H1 (cell line): ENCODE measurements around the gene DPYD. TPM values are rescaled to one million over a fixed set of nuclear protein-coding genes. Genes with fewer than 3 reads are reported as not detected.

ENCODE experiments used
- CTCF ChIA-PET: fragments of 300-600 bp; sonication (Branson Sonifier 250); formaldehyde crosslinking; loops from one replicate; lab custom pipeline; 2021; ENCODE audit not compliant: partially characterized antibody; lab: Charles Lee
- POLR2A ChIA-PET: fragments of 300-600 bp; sonication (Branson Sonifier 250); formaldehyde crosslinking; loops from one replicate; lab custom pipeline; 2021; ENCODE audit warnings: inconsistent platforms; ENCODE audit not compliant: partially characterized antibody; lab: Charles Lee
- DNase-seq, 2 experiments: peaks; one replicate each; pipeline versions ENCODE4 v3.0.0 to v3.0.0-alpha.2; 2010 to 2022; ENCODE audit warnings: low spot score in 2 of 2, low read depth in 1 of 2, mixed read lengths in 1 of 2
- FAIRE-seq: peaks from 2 replicates; lab custom pipeline; 2011; peaks lifted over from hg19 to GRCh38; lab: Jason Lieb, UNC
- H2AFZ ChIP-seq: 2 replicates; pipeline ENCODE4 v1.8.1; 2012; ENCODE audit warnings: low read length, inconsistent platforms
- H2AK5ac ChIP-seq: 2 replicates; pipeline ENCODE4 v1.6.1; 2013; ENCODE audit warnings: low read depth, low read length
- H2BK120ac ChIP-seq: replicated peaks from 2 replicates; pipeline ENCODE3; 2013; ENCODE audit warnings: low read depth, low read length, inconsistent platforms
- H2BK12ac ChIP-seq: 2 replicates; pipeline ENCODE4 v1.6.1; 2013; ENCODE audit warnings: low read depth, low read length
- H2BK15ac ChIP-seq: 2 replicates; pipeline ENCODE4 v1.6.1; 2013; ENCODE audit warnings: low read length
- H2BK20ac ChIP-seq: 2 replicates; pipeline ENCODE4 v1.6.1; 2013; ENCODE audit warnings: low read length
- H2BK5ac ChIP-seq: 2 replicates; pipeline ENCODE4 v1.6.1; 2013; ENCODE audit warnings: low read depth, low read length
- H3K14ac ChIP-seq: 2 replicates; pipeline ENCODE4 v1.6.1; 2013; ENCODE audit warnings: inconsistent platforms; ENCODE audit not compliant: insufficient read length
- H3K18ac ChIP-seq: 2 replicates; pipeline ENCODE4 v1.6.1; 2013; ENCODE audit warnings: low read length; ENCODE audit errors: extremely low read depth
- H3K23ac ChIP-seq: 2 replicates; pipeline ENCODE4 v1.6.1; 2013; ENCODE audit warnings: inconsistent platforms; ENCODE audit not compliant: insufficient read length
- H3K23me2 ChIP-seq: 2 replicates; pipeline ENCODE4 v1.6.1; 2013; ENCODE audit warnings: low read depth, low read length
- H3K27ac ChIP-seq: 2 replicates; pipeline ENCODE4 v1.6.1; 2011; ENCODE audit warnings: low read depth, low read length, inconsistent platforms
- H3K27me3 ChIP-seq, 4 experiments: replicated peaks in 1 of 4; 1 replicate in 1 of 4; 2 replicates in 3 of 4; pipeline versions ENCODE4 v1.6.1 to v1.8.1; 2011 to 2013; ENCODE audit warnings: low read length in 3 of 4, mild to moderate bottlenecking in 3 of 4, inconsistent platforms in 2 of 4, mixed read lengths in 2 of 4, moderate library complexity in 1 of 4; ENCODE audit not compliant: control insufficient read depth in 3 of 4, insufficient read depth in 3 of 4; ENCODE audit errors: extremely low read depth in 1 of 4
- H3K36me3 ChIP-seq, 4 experiments: 2 replicates each; pipeline versions ENCODE4 v1.6.1 to v1.8.1; 2011 to 2013; ENCODE audit warnings: mild to moderate bottlenecking in 4 of 4, low read length in 3 of 4, moderate library complexity in 2 of 4, control low read depth in 1 of 4, inconsistent platforms in 1 of 4; ENCODE audit not compliant: insufficient read depth in 4 of 4, control insufficient read depth in 2 of 4
- H3K4ac ChIP-seq: replicated peaks from 2 replicates; pipeline ENCODE3; 2013; ENCODE audit warnings: low read length, low read depth, mixed read lengths, inconsistent platforms; ENCODE audit not compliant: insufficient read length
- H3K4me1 ChIP-seq, 4 experiments: replicated peaks in 1 of 4; 1 replicate in 1 of 4; 2 replicates in 3 of 4; pipeline versions ENCODE4 v1.6.1 to v1.8.1; 2011 to 2013; ENCODE audit warnings: low read length in 3 of 4, inconsistent platforms in 2 of 4, mixed read lengths in 1 of 4; ENCODE audit not compliant: insufficient read depth in 4 of 4, control insufficient read depth in 3 of 4
- H3K4me2 ChIP-seq, 2 experiments: 2 replicates each; pipeline versions ENCODE4 v1.6.1 to v1.8.1; 2011 to 2013; ENCODE audit warnings: low read depth in 2 of 2, low read length in 2 of 2, control low read depth in 1 of 2, inconsistent platforms in 1 of 2, mild to moderate bottlenecking in 1 of 2; ENCODE audit not compliant: insufficient read depth in 1 of 2
- H3K4me3 ChIP-seq, 4 experiments: fragments of 200-600, 300-600 bp in 1 of 4; sonication (generic), shearing (Covaris generic), sonication (Bioruptor Twin) in 1 of 4; 2 replicates each; pipeline versions ENCODE4 v1.5.1 to v1.8.1; 2011 to 2016; ENCODE audit warnings: low read length in 4 of 4, low read depth in 3 of 4, control low read depth in 2 of 4, inconsistent platforms in 2 of 4, mild to moderate bottlenecking in 2 of 4, mixed read lengths in 1 of 4, moderate library complexity in 1 of 4; ENCODE audit not compliant: insufficient read depth in 2 of 4; ENCODE audit errors: extremely low read depth in 1 of 4
- H3K56ac ChIP-seq: replicated peaks from 2 replicates; pipeline ENCODE3; 2013; ENCODE audit warnings: low read depth, mild to moderate bottlenecking, mixed read lengths, low read length, inconsistent platforms; ENCODE audit not compliant: insufficient read length
- H3K79me1 ChIP-seq: 2 replicates; pipeline ENCODE4 v1.6.1; 2013; ENCODE audit warnings: low read depth, low read length, control low read depth
- H3K79me2 ChIP-seq, 2 experiments: 2 replicates each; pipeline versions ENCODE4 v1.6.1 to v1.8.1; 2012 to 2013; ENCODE audit warnings: low read length in 2 of 2, mild to moderate bottlenecking in 2 of 2, inconsistent platforms in 1 of 2; ENCODE audit not compliant: insufficient read depth in 2 of 2, control insufficient read depth in 1 of 2
- H3K9ac ChIP-seq, 4 experiments: replicated peaks in 1 of 4; 1 replicate in 1 of 4; 2 replicates in 3 of 4; pipeline versions ENCODE4 v1.6.1 to v1.8.1; 2011 to 2013; ENCODE audit warnings: low read depth in 3 of 4, low read length in 3 of 4, control low read depth in 2 of 4, mild to moderate bottlenecking in 2 of 4, moderate library complexity in 2 of 4, inconsistent platforms in 1 of 4; ENCODE audit errors: extremely low read depth in 1 of 4
- H3K9me3 ChIP-seq, 2 experiments: 2 replicates each; pipeline versions ENCODE4 v1.6.1 to v1.8.1; 2012 to 2013; ENCODE audit warnings: mild to moderate bottlenecking in 2 of 2, moderate library complexity in 2 of 2, control low read depth in 1 of 2, inconsistent platforms in 1 of 2, low read depth in 1 of 2, low read length in 1 of 2, mixed read lengths in 1 of 2; ENCODE audit not compliant: insufficient read depth in 2 of 2
- H4K20me1 ChIP-seq, 2 experiments: replicated peaks in 1 of 2; 2 replicates each; pipeline versions ENCODE3 to v1.8.1; 2011 to 2013; ENCODE audit warnings: inconsistent platforms in 2 of 2, low read length in 2 of 2, mild to moderate bottlenecking in 1 of 2; ENCODE audit not compliant: insufficient read depth in 2 of 2, control insufficient read depth in 1 of 2
- H4K5ac ChIP-seq: 2 replicates; pipeline ENCODE4 v1.6.1; 2013; ENCODE audit warnings: low read length, low read depth, mixed read lengths, inconsistent platforms; ENCODE audit not compliant: insufficient read length
- H4K8ac ChIP-seq: 2 replicates; pipeline ENCODE4 v1.8.0; 2013; ENCODE audit warnings: mild to moderate bottlenecking, moderate library complexity, low read length, inconsistent platforms; ENCODE audit not compliant: insufficient read depth; ENCODE audit errors: extremely low read depth
- H4K91ac ChIP-seq: replicated peaks from 2 replicates; pipeline ENCODE3; 2013; ENCODE audit warnings: low read length, mixed read lengths, inconsistent platforms; ENCODE audit not compliant: insufficient read length
- ASH2L ChIP-seq: fragments of 200-600, 300-600 bp; sonication (generic); IDR thresholded peaks from one replicate; pipeline ENCODE4 v1.7.1; 2017; ENCODE audit warnings: low read length
- GTF2F1 ChIP-seq: IDR thresholded peaks from 2 replicates; pipeline ENCODE4 v1.6.1; 2012; ENCODE audit warnings: low read depth, low read length, improper control_type of control experiment, borderline replicate concordance
- HDAC2 ChIP-seq, 2 experiments: fragments of 300-600 bp in 1 of 2; sonication (generic) in 1 of 2; IDR thresholded peaks; 2 replicates each; pipeline ENCODE4 v1.6.1; 2011 to 2012; ENCODE audit warnings: low read depth in 2 of 2, low read length in 2 of 2, mild to moderate bottlenecking in 2 of 2, moderate library complexity in 2 of 2, borderline replicate concordance in 1 of 2, inconsistent platforms in 1 of 2
- SIRT6 ChIP-seq: IDR thresholded peaks from one replicate; pipeline ENCODE4 v1.7.1; 2012; ENCODE audit warnings: low read length, inconsistent platforms
- SIX5 ChIP-seq: IDR thresholded peaks from 2 replicates; pipeline ENCODE4 v1.6.1; 2011; ENCODE audit warnings: mild to moderate bottlenecking, low read depth, low read length
- TBP ChIP-seq: IDR thresholded peaks from 2 replicates; pipeline ENCODE4 v1.6.1; 2011; ENCODE audit warnings: low read depth, low read length, improper control_type of control experiment
- TCF12 ChIP-seq: IDR thresholded peaks from 2 replicates; pipeline ENCODE4 v1.6.1; 2011; ENCODE audit warnings: low read depth, mild to moderate bottlenecking, low read length
- ZNF274 ChIP-seq: IDR thresholded peaks from 2 replicates; pipeline ENCODE4 v1.7.0; 2012; ENCODE audit warnings: low read length, borderline replicate concordance; ENCODE audit errors: extremely low read depth
- WGBS, 2 experiments: shearing (Covaris generic) in 1 of 2; methylation state at CpG; one replicate each; pipeline versions ENCODE4 v1.1.6 to v1.1.7; 2013 to 2015; ENCODE audit warnings: low lambda C conversion rate in 2 of 2, mixed read lengths in 2 of 2, inconsistent platforms in 1 of 2, low coverage in 1 of 2, missing lambda C conversion rate in 1 of 2; ENCODE audit not compliant: insufficient replicate concordance in 2 of 2, insufficient coverage in 1 of 2, insufficient read length in 1 of 2; ENCODE audit errors: extremely low coverage in 1 of 2, missing lambda C conversion rate in 1 of 2; 5-methylcytosine and 5-hydroxymethylcytosine counted together
- polyA plus RNA-seq, 7 experiments: library from polyadenylated mRNA; depleted of rRNA in 3 of 7; stranded (reverse) in 5 of 7; unstranded in 2 of 7; fragments of >200 nt in 5 of 7; fragments of 200-250 nt in 2 of 7; gene quantifications; 1 replicate in 5 of 7; 2 replicates in 1 of 7; 4 replicates in 1 of 7; pipeline versions ENCODE4 v1.2.1 to v1.2.3, GENCODE V29; 2011 to 2013; ENCODE audit warnings: missing spikeins in 2 of 7, mixed read lengths in 2 of 7
- total RNA-seq: library from RNA; stranded (reverse); fragmentation: NEBNext Ultra II Directional; extraction: Animal tissue kit (Norgen Biotek cat#: 25700); gene quantifications from 2 replicates; pipeline ENCODE4 v1.2.1, GENCODE V29; 2021

Gene DPYD
- total and polyA plus RNA-seq, 2 of the 8 experiments (the other 6 are each of a cell fraction or from before 2014, with no cell fraction given) = 0.29 to 0.73 TPM

- Histone ChIP-seq H3K14ac (no peak overlapping the region), H2BK5ac (no peak overlapping the region), H2AK5ac (no peak overlapping the region), H3K27ac (no peak overlapping the region), H3K23ac (no peak overlapping the region), H3K79me2 (no peaks in the 10 kb centered on the region), H4K5ac (no peak overlapping the region), H3K4me3 (no peak overlapping the region), H3K18ac (no peak overlapping the region), H2BK20ac (no peak overlapping the region), H2BK120ac (no peak overlapping the region), H3K4me2 (no peak overlapping the region), H3K27me3 (no peaks in the 10 kb centered on the region), H3K4me1 (no peaks in the 10 kb centered on the region), H3K36me3 (no peaks in the 10 kb centered on the region), H4K8ac (no peak overlapping the region), H2BK15ac (no peak overlapping the region), H3K9ac (no peak overlapping the region), H4K91ac (no peak overlapping the region), H3K56ac (no peak overlapping the region), H4K20me1 (no peaks in the 10 kb centered on the region), H3K79me1 (no peaks in the 10 kb centered on the region), H3K9me3 (no peaks in the 10 kb centered on the region), H3K4ac (no peak overlapping the region), H3K23me2 (no peaks in the 10 kb centered on the region), H2BK12ac (no peak overlapping the region), H2AFZ (no peak overlapping the region)
- TF ChIP-seq SIRT6 = no peak
- no peak for TF ChIP-seq SIX5
- TF ChIP-seq ZNF274 = no peak
- TF ChIP-seq TCF12 = no peak
- no peak for TF ChIP-seq GTF2F1
- TF ChIP-seq ASH2L = no peak
- no peak for TF ChIP-seq TBP
- TF ChIP-seq HDAC2 (IDR thresholded peaks at IDR 0.05; ENCODE audit: borderline replicate concordance in 1 of 2, low read depth in 2 of 2, low read length in 2 of 2) = no peak
- WGBS, 2 experiments = 80% methylated on average over 2 of the region's 2 CpGs; no CpG with 5 or more reads in 1 of the 2 experiments
- FAIRE-seq (no peak), DNase-seq (no peak)
- ChIA-PET CTCF (interaction anchor here (1.1 kb wide), 1 partner anchor 31 kb away, joined by 3 read pairs; no protein-coding TSS in a partner anchor), POLR2A (no interaction called here)
Observed at GRCh38 chr1:97074771-97075170, 846.1 kb downstream of the DPYD start.
